ENCODE measurements around the gene GNPTAB. TPM values are rescaled to one million over a fixed set of nuclear protein-coding genes. Genes with fewer than 3 reads are reported as not detected.

Gene GNPTAB
- total and polyA plus RNA-seq, 2 of the 13 experiments (the other 11 are each of a cell fraction or from before 2014, with no cell fraction given), result 13.6 to 19.4 TPM

DNA sequence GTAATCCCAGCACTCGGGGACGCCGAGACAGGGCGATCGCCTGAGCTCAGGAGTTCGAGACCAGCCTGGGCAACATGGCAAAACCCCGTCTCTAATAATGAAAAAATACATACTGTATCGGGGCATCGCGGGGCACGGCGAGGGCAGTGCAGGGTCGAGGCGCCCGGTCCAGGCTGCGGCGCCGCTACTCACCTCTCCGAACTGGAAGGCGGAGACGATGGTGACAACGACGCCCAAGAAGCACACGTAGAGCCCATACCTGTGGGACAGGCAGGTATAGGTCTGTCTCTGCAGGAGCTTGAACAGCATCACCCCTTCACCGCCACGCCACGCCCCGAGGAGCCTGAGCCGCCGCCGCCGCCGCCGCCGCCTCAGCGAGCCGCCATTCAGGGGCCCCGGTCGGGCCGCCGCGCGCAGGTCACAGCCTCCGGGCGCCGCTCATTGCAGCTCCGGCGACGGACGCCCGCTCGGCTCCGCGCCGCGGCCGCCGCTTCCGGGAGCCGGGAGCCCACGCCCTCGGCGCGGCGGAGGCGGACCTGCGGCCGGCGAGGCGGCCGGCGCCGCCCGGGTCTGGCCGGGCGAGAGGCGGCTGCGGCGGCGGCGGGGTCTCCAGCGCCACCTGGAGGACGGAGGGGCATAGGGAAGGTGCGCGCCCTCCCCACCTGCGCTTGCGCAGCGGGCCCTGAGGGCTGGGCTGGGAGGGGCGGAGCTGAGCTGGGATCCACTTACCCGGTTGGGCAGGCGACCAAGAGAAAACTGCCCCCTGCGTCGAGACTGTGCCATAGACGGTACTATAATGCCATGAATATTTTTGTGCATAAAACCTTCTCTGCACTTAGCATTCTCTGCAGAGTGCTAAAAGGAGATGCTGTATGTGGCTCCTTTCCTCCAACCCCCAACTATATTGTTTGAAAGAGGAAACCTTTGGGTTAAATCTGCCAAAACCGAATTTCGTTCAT, at the start of gene GNPTAB (continued):
- TF ChIP-seq, protein P1, sequence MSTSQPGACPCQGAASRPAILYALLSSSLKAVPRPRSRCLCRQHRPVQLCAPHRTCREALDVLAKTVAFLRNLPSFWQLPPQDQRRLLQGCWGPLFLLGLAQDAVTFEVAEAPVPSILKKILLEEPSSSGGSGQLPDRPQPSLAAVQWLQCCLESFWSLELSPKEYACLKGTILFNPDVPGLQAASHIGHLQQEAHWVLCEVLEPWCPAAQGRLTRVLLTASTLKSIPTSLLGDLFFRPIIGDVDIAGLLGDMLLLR (CRISPR knock-in tag; IDR thresholded peaks at IDR 0.05), result no peak
- peak; percentile 51; the same call in 1 of the 2 replicates for TF ChIP-seq ZNF331 (CRISPR knock-in tag; IDR thresholded peaks at IDR 0.05)
- TF ChIP-seq ZNF563 (CRISPR knock-in tag; IDR thresholded peaks at IDR 0.05), result 0 out of 2 replicates have a peak, but pooled peaks have one; percentile 19
- TF ChIP-seq TEAD2 (CRISPR knock-in tag; IDR thresholded peaks at IDR 0.05), result no peak
- TF ChIP-seq SNAPC2 (CRISPR knock-in tag; IDR thresholded peaks at IDR 0.05), result no peak
- TF ChIP-seq ERF (CRISPR knock-in tag; IDR thresholded peaks at IDR 0.05), result no peak; the same call in 1 of the 2 replicates
- no peak for TF ChIP-seq FLYWCH1 (CRISPR knock-in tag; IDR thresholded peaks at IDR 0.05)
- TF ChIP-seq SKI (IDR thresholded peaks at IDR 0.05; ENCODE audit: partially characterized antibody), result peak; percentile 82
- TF ChIP-seq, protein P2, sequence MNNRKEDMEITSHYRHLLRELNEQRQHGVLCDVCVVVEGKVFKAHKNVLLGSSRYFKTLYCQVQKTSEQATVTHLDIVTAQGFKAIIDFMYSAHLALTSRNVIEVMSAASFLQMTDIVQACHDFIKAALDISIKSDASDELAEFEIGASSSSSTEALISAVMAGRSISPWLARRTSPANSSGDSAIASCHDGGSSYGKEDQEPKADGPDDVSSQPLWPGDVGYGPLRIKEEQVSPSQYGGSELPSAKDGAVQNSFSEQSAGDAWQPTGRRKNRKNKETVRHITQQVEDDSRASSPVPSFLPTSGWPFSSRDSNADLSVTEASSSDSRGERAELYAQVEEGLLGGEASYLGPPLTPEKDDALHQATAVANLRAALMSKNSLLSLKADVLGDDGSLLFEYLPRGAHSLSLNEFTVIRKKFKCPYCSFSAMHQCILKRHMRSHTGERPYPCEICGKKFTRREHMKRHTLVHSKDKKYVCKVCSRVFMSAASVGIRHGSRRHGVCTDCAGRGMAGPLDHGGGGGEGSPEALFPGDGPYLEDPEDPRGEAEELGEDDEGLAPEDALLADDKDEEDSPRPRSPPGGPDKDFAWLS (CRISPR knock-in tag; IDR thresholded peaks at IDR 0.05; ENCODE audit: borderline replicate concordance), result no peak
- no peak for TF ChIP-seq MTA1 (CRISPR knock-in tag; IDR thresholded peaks at IDR 0.05; ENCODE audit: borderline replicate concordance)
- peak; percentile 45; the same call in 1 of the 2 replicates for TF ChIP-seq ZBTB38 (CRISPR knock-in tag; IDR thresholded peaks at IDR 0.05)
- no peak for TF ChIP-seq GATAD2A (CRISPR knock-in tag; IDR thresholded peaks at IDR 0.05)
- no peak for TF ChIP-seq PAX8 (CRISPR knock-in tag; IDR thresholded peaks at IDR 0.05; ENCODE audit: borderline replicate concordance)
- peak; percentile 48; the same call in 1 of the 2 replicates for TF ChIP-seq SIN3A (IDR thresholded peaks at IDR 0.05; ENCODE audit: borderline replicate concordance, low read depth, low read length)
- TF ChIP-seq ZNF678 (CRISPR knock-in tag; IDR thresholded peaks at IDR 0.05), result no peak
- TF ChIP-seq ZNF891 (CRISPR knock-in tag; IDR thresholded peaks at IDR 0.05), result no peak
- TF ChIP-seq, protein P3, sequence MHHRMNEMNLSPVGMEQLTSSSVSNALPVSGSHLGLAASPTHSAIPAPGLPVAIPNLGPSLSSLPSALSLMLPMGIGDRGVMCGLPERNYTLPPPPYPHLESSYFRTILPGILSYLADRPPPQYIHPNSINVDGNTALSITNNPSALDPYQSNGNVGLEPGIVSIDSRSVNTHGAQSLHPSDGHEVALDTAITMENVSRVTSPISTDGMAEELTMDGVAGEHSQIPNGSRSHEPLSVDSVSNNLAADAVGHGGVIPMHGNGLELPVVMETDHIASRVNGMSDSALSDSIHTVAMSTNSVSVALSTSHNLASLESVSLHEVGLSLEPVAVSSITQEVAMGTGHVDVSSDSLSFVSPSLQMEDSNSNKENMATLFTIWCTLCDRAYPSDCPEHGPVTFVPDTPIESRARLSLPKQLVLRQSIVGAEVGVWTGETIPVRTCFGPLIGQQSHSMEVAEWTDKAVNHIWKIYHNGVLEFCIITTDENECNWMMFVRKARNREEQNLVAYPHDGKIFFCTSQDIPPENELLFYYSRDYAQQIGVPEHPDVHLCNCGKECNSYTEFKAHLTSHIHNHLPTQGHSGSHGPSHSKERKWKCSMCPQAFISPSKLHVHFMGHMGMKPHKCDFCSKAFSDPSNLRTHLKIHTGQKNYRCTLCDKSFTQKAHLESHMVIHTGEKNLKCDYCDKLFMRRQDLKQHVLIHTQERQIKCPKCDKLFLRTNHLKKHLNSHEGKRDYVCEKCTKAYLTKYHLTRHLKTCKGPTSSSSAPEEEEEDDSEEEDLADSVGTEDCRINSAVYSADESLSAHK (CRISPR knock-in tag; IDR thresholded peaks at IDR 0.05; ENCODE audit: borderline replicate concordance), result no peak
- TF ChIP-seq JDP2 (CRISPR knock-in tag; IDR thresholded peaks at IDR 0.05; ENCODE audit: borderline replicate concordance), result no peak
- 0 out of 2 replicates have a peak, but pooled peaks have one; percentile 43 for TF ChIP-seq AKAP8 (CRISPR knock-in tag; IDR thresholded peaks at IDR 0.05)
- TF ChIP-seq ZNF143 (CRISPR knock-in tag; IDR thresholded peaks at IDR 0.05), result no peak
- TF ChIP-seq NR2F2 (IDR thresholded peaks at IDR 0.05; ENCODE audit: borderline replicate concordance, low read depth), result no peak
- TF ChIP-seq MLLT10 (CRISPR knock-in tag; IDR thresholded peaks at IDR 0.05), result no peak
- TF ChIP-seq RAD21 (CRISPR knock-in tag; IDR thresholded peaks at IDR 0.05), result peak; percentile 87
- TF ChIP-seq KMT2A (CRISPR knock-in tag; IDR thresholded peaks at IDR 0.05), result no peak; the same call in 1 of the 2 replicates
- TF ChIP-seq, protein P4, sequence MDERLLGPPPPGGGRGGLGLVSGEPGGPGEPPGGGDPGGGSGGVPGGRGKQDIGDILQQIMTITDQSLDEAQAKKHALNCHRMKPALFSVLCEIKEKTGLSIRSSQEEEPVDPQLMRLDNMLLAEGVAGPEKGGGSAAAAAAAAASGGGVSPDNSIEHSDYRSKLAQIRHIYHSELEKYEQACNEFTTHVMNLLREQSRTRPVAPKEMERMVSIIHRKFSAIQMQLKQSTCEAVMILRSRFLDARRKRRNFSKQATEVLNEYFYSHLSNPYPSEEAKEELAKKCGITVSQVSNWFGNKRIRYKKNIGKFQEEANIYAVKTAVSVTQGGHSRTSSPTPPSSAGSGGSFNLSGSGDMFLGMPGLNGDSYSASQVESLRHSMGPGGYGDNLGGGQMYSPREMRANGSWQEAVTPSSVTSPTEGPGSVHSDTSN (CRISPR knock-in tag; IDR thresholded peaks at IDR 0.05), result no peak
- TF ChIP-seq ZSCAN21 (CRISPR knock-in tag; IDR thresholded peaks at IDR 0.05; ENCODE audit: borderline replicate concordance), result no peak
